Middle frontal gyrus (tissue), 1 donor: ENCODE results near the gene SCAMP5.

Experiments
- DNase-seq: peaks from one replicate; pipeline ENCODE4 v3.0.0-alpha.2; 2015; ENCODE audit warnings: low spot score; ENCODE audit errors: extremely low spot score

SCAMP5 gene

GRCh38 chr15:74976159-74976558 lies 19.2 kb upstream of the SCAMP5 start:
- DNase-seq, result no peak

GRCh38 chr15:74977599-74977998 lies 17.8 kb upstream of the SCAMP5 start:
- DNase-seq, result no peak

DNA sequence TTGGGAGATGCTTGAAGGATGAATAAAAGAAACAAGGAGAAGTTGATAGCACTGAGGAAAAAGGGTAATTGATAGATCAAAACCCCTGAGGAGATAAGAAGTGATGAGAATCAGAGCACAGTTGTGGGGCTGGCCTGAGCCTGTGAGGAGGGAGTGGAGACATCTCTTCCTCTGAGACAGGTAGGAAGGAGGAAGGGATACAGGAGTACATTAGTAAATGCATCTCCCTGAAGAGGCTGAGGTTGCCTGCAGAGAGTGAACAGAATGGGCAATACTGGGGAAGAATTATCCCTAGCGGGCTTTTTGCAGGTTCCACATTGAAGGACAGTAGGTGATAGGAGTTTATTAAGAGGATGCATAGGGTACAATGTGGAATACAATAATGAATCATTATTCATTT lies 17.3 kb upstream of the SCAMP5 start:
- no peak for DNase-seq

DNA sequence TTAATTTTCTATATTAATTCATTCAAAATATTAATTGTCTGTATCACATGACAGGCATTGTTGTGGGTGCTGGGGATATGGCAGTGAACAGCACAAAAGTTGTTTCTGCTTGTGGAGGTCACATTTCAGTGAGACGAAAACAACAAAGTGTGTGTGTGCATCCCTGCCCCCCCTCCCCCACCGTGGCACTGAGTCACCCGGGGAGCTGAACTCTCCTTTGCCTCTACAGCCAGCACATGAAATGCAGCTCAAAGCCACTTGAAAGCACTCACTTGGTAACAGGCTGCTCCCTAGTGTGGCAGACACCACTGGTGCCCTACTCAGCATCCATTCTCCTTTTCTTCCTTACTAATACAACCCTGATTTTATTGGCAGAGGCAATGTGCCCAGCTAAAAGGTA lies 16.9 kb upstream of the SCAMP5 start:
- DNase-seq, result no peak

DNA sequence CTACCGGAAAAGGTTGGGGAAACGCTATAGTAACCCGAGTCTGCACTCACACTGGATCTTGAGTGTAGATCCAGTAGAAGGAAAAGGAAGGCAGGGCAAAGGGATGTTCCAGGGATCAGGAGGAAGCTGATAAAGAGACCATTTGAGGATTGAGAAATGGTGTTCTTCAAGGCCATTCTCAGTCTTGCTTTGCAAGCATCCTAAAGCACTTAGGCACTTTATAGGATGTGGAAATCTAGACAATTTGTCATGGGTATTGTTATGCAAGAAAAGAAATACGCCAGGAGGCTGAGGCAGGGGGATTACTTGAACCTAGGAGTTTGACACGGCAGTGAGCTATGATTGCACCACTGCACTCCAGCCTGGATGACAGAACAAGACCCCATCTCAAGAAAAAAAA lies 13.2 kb upstream of the SCAMP5 start:
- no peak for DNase-seq

- no peak for DNase-seq
Observed at GRCh38 chr15:74983725-74984231, 11.6 kb upstream of the SCAMP5 start.

GRCh38 chr15:74988007-74988800 lies 7.2 kb upstream of the SCAMP5 start:
- no peak for DNase-seq

DNA sequence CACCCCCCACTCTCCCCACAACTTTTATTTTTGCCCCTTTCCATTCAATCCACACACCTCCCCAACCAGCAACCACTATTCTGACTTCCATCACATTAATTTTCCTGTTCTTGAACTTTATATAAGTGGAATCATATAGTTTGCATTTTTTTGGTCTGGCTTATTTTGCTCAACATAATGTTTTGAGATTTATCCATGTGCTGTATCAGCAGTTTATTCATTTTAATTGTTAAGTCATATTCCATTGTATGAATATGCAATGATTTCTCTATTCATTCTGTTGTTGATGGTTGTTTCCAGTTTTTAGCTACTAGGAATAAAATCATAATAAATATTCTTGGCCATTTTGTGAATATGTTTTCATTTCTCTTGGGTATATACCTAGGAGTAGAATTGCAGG lies 5.8 kb upstream of the SCAMP5 start:
- DNase-seq, result no peak

DNA sequence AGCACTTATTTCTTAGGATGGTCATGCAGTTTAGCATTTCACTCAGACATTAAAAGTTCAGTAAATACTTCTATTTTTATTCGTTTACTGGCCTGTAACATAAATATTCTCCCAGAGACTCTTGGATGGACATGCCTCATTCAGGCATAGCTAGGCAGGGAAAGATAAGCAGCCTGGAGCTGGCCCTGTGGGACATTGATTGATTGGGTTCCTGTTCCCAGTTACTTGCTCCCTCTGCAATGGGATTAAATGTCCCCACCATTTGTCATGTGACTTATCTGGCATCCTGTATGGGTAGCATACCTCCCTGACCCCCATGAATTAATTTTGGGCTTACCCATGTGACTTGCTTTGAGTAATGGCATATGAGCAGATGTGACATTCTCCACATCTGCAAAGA lies 2.7 kb upstream of the SCAMP5 start:
- DNase-seq, result no peak

DNA sequence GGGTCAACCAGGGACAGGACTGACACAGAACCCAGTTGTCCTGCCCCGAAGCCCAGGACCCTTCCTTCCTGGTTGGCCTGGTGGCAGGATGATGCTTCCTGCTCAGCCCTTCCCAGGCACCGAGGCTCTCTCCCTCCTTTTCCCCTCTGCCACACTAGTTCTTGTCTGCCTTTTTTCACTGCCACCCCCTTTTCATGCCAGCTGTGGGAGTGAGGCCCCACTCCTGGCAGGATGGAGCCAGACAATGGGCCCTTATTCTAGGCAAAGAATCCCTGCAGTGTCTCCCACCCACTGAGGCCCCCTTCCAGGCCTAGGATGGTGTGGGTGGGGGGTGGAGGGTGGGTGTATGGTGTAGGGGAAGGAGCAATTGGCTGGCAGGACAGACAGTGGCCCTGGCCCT lies 1.1 kb upstream of the SCAMP5 start:
- no peak for DNase-seq

DNA sequence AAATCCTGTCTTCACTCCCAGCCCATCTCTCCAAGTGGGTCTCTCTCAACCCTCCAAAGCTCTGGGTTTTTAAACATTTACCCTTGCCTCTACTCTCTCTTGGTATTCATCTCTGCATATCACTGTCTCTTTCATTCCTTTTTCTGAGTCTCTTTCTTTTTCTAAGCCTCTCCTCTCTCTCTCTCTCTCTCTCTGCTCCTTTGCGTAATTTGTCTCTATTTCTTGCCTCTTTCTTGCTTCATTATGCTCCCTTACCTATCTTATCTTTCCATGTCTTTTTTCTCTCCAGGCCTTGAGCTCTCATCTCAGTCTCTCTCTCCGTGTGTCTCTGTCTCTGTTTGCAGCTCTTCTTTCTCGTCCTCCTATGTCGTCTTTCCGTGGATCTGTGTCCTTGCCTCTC lies 678 bp upstream of the SCAMP5 start:
- DNase-seq, result no peak

DNA sequence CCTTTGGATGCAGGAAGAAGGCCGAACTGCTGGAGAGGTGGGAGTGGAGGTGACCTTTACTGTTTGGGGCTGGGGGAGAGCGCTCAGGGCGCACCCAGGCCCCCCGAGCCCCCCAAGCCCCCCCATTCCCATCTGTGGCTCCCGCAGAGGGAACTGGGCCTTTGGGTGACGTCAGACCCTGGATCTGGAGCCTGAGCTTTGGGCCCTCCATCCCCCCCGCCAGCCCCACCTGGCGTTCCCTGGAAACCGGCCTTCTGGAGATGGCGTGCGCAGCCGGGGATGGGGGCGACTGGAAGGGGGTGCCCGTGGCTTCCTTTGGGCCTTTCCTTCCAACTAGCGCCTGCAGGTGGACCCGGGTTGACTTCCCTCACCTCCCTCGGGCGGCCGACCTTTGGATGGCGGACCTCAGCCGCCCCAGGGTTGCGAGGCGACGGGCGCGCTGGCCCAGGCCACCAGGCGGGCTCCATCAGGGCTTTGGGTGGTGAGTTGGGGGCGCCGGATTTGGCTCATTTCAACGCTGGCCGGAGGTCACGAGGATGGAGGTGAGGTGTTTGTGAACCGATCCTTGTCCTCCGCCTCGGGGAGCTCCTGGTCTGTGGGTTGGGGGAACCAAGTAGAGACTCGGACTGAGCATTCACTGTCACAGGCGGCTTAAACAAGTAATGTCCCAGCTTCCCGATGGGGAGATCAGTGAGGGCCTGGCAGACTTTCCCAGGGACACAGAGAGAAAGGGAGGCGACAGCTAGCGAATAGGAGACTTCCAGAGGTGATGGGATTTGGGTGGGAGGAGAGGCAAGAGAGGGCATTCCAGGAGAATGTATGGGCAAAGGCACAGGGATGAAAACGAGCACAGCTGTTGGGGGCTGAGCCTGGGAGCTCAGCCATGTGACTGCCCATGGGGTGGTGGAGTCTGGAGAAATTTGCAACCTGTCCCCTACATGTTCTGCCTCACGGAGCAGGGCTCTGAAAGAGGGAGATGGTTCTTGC lies 709 bp downstream of the SCAMP5 start:
- no peak for DNase-seq

GRCh38 chr15:74997141-74997540 lies 1.8 kb downstream of the SCAMP5 start:
- no peak for DNase-seq

GRCh38 chr15:74997543-74997942 lies 2.2 kb downstream of the SCAMP5 start:
- no peak for DNase-seq

GRCh38 chr15:75001310-75001709 lies 5.9 kb downstream of the SCAMP5 start:
- no peak for DNase-seq

DNA sequence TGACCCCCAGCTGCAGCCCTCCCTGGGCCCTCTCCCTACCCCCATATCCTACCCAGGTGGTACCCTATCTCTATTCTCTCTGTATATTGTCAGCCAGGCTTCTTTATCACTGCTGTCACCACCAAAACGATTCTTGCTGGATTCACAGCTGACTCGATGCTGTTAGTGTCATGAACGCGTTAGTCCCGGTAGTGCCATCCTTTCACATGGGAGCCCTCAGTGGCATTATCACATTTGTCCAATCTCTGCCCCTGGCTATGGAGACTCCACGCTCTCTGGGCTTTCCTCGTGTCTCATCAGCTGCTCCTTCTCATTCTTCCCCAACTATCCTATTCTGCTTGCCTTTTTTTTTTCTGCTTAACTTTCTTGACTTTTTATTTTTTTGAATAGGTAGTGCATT lies 7.0 kb downstream of the SCAMP5 start:
- no peak for DNase-seq

- no peak for DNase-seq
Observed at GRCh38 chr15:75007216-75007615, 11.9 kb downstream of the SCAMP5 start.

DNA sequence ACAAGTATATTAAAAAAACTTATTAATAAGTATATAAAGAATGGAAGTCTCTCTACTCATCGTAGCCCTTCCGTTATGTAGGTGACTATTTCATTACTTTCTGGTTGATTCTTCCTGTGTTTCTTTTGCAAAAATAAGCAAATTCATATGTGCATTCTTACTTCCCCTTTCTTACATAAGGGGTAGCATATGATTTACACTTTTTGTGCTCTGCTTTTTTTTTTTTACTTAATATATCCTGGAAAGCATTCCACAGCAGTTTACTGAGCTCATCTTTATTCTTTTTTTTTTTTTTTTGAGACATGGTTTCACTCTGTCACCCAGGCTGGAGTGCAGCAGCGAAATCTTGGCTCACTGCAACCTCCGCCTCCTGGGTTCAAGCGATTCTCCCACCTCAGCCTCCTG lies 12.9 kb downstream of the SCAMP5 start:
- DNase-seq, result no peak

GRCh38 chr15:75008629-75009326 lies 13.4 kb downstream of the SCAMP5 start:
- no peak for DNase-seq

- DNase-seq, result no peak
Observed at GRCh38 chr15:75016431-75016830, 21.1 kb downstream of the SCAMP5 start.

- no peak for DNase-seq
Observed at GRCh38 chr15:75019916-75020315, 24.6 kb downstream of the SCAMP5 start.

DNA sequence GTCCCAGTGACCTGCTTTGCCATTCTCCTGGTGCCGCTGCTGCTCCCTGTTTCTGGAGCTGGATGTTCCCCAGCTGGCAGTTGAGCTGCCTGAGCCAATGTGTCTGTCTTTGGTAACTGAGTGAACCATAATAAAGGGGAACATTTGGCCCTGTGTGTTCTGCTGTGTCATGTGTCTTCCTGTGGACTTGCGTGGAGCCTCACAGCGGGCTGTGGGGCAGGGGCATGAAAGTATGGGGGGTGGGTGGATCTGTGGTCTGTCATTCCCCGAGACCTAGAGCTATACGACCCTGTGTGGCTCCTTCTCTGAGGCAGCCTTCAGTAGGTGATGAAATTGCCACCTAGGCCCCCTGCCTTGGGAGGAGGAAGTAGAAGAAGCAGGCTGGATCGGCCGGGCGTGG lies 26.0 kb downstream of the SCAMP5 start:
- DNase-seq, result no peak
